Prostate gland (tissue), 2 donors: ENCODE measurements around the gene MB21D2. TPM values are rescaled to one million over a fixed set of nuclear protein-coding genes. Genes with fewer than 3 reads are reported as not detected.
A peak's percentile ranks its signal among the peaks of the same experiment; 100 is the strongest.

Experiments
- DNase-seq: peaks from one replicate; pipeline ENCODE4 v3.0.0-alpha.2; 2019; ENCODE audit warnings: low spot score
- H3K27ac ChIP-seq, 2 donors: fragments of 200-600 bp; sonication (generic); 2 replicates each; pipeline ENCODE4 v1.5.1; 2017 to 2019
- H3K27me3 ChIP-seq: fragments of 200-600 bp; sonication (generic); replicated peaks from 2 replicates; pipeline ENCODE4 v1.5.1; 2019; ENCODE audit not compliant: insufficient read depth
- H3K36me3 ChIP-seq, 2 donors: fragments of 200-600 bp; sonication (generic); 1 replicate in 1 of 2; 2 replicates in 1 of 2; pipeline versions ENCODE4 v1.5.1 to v1.8.1; 2017 to 2019
- H3K4me1 ChIP-seq: fragments of 200-600 bp; sonication (generic); replicated peaks from 2 replicates; pipeline ENCODE4 v1.5.1; 2019
- H3K4me3 ChIP-seq, 2 donors: fragments of 200-600 bp; sonication (generic); 2 replicates each; pipeline ENCODE4 v1.5.1; 2017 to 2019
- H3K9me3 ChIP-seq: fragments of 200-600 bp; sonication (generic); 2 replicates; pipeline ENCODE4 v1.5.1; 2017
- CTCF ChIP-seq, 4 experiments: fragments of 200-600 bp in 2 of 4; fragments of 450-650 bp in 2 of 4; sonication (generic) in 2 of 4; IDR thresholded peaks; 1 replicate in 3 of 4; 2 replicates in 1 of 4; pipeline ENCODE4 v1.5.1; 2016 to 2019; ENCODE audit warnings: antibody characterized with exemption in 4 of 4, mild to moderate bottlenecking in 2 of 4, moderate library complexity in 2 of 4
- POLR2A ChIP-seq: fragments of 450-650 bp; IDR thresholded peaks from one replicate; pipeline ENCODE4 v1.6.1; 2016; ENCODE audit warnings: antibody characterized with exemption, mild to moderate bottlenecking
- POLR2AphosphoS5 ChIP-seq: sonication (generic); formaldehyde crosslinking; IDR thresholded peaks from one replicate; pipeline ENCODE4 v1.6.1; 2017; ENCODE audit warnings: antibody characterized with exemption
- WGBS: methylation state at CpG from one replicate; pipeline ENCODE4 v1.1.5; 2018; 5-methylcytosine and 5-hydroxymethylcytosine counted together
- intact Hi-C: fragments of 100-400 bp; cut with DNase I; formaldehyde crosslinking; loops from one replicate; pipeline ENCODE4 v1.14.2; 2022
- total RNA-seq, 2 donors: library from RNA; depleted of rRNA; stranded (reverse); fragments of >200 nt; gene quantifications; one replicate each; pipeline ENCODE4 v1.1.0, GENCODE V29; 2016

Gene MB21D2
- total RNA-seq, 2 donors from 2014 or later, result 1.8 to 20.4 TPM

- intact Hi-C loops, result no loop called here
- H3K27me3 ChIP-seq, result no peaks in the 10 kb centered on the region
- no peaks in the 10 kb centered on the region for H3K4me1 ChIP-seq
- TF ChIP-seq CTCF (IDR thresholded peaks at IDR 0.05) (no peak), POLR2A (no peak), POLR2AphosphoS5 (no peak)
- no peak overlapping the region for H3K4me3 ChIP-seq
- no peak overlapping the region for H3K27ac ChIP-seq
- WGBS, result 79% methylated on average over 3 of the region's 3 CpGs
- no peaks in the 10 kb centered on the region for H3K9me3 ChIP-seq
- no peaks in the 10 kb centered on the region for H3K36me3 ChIP-seq
- no peak for DNase-seq
These were observed 18.1 kb downstream of the MB21D2 start for GRCh38 chr3:192899540-192899982.

- H3K27ac ChIP-seq, result no peak overlapping the region
- H3K4me1 ChIP-seq, result no peaks in the 10 kb centered on the region
- 49% methylated on average over 5 of the region's 5 CpGs for WGBS
- TF ChIP-seq CTCF (IDR thresholded peaks at IDR 0.05) (no peak), POLR2A (no peak), POLR2AphosphoS5 (no peak)
- H3K4me3 ChIP-seq, result no peak overlapping the region
- no peaks in the 10 kb centered on the region for H3K36me3 ChIP-seq
- DNase-seq, result no peak
- H3K9me3 ChIP-seq, result no peaks in the 10 kb centered on the region
- no peaks in the 10 kb centered on the region for H3K27me3 ChIP-seq
- intact Hi-C loops, result no loop called here
These were observed 20.7 kb downstream of the MB21D2 start for GRCh38 chr3:192897005-192897404.

- no peak for DNase-seq
- Histone ChIP-seq H3K9me3 (no peaks in the 10 kb centered on the region), H3K27ac (no peak overlapping the region), H3K4me3 (no peak overlapping the region), H3K4me1 (no peaks in the 10 kb centered on the region), H3K36me3 (no peaks in the 10 kb centered on the region), H3K27me3 (no peaks in the 10 kb centered on the region)
- intact Hi-C loops, result no loop called here
- TF ChIP-seq POLR2A (no peak), CTCF (IDR thresholded peaks at IDR 0.05) (no peak), POLR2AphosphoS5 (no peak)
- WGBS, result 71% methylated on average over 5 of the region's 5 CpGs
These were observed 21.4 kb downstream of the MB21D2 start for GRCh38 chr3:192896208-192896607.

- no peak overlapping the region for H3K27ac ChIP-seq
- 61% methylated on average over 5 of the region's 5 CpGs for WGBS
- no peak for TF ChIP-seq POLR2AphosphoS5
- TF ChIP-seq POLR2A, result no peak
- TF ChIP-seq CTCF (IDR thresholded peaks at IDR 0.05), result no peak
- DNase-seq, result no peak
- no peaks in the 10 kb centered on the region for H3K9me3 ChIP-seq
- intact Hi-C loops, result no loop called here
- no peaks in the 10 kb centered on the region for H3K27me3 ChIP-seq
- H3K4me3 ChIP-seq, result no peak overlapping the region
- no peaks in the 10 kb centered on the region for H3K4me1 ChIP-seq
- no peaks in the 10 kb centered on the region for H3K36me3 ChIP-seq
These were observed 23.0 kb downstream of the MB21D2 start for GRCh38 chr3:192894676-192895075.

GRCh38 chr3:192892981-192893700 lies 24.5 kb downstream of the MB21D2 start:
- no peaks in the 10 kb centered on the region for H3K27me3 ChIP-seq
- intact Hi-C loops, result no loop called here
- H3K4me1 ChIP-seq, result no peaks in the 10 kb centered on the region
- TF ChIP-seq CTCF (IDR thresholded peaks at IDR 0.05) (no peak), POLR2A (no peak), POLR2AphosphoS5 (no peak)
- DNase-seq, result peak; percentile 10
- H3K27ac ChIP-seq, result no peak overlapping the region
- H3K9me3 ChIP-seq, result no peaks in the 10 kb centered on the region
- 50% methylated on average over 13 of the region's 13 CpGs for WGBS
- no peak overlapping the region for H3K4me3 ChIP-seq
- H3K36me3 ChIP-seq, result no peaks in the 10 kb centered on the region
